Ovary (tissue), 9 donors: Measurements from ENCODE around the gene LXN. TPM values are rescaled to one million over a fixed set of nuclear protein-coding genes. Genes with fewer than 3 reads are reported as not detected.

Source experiments
- DNase-seq, 5 donors: peaks; one replicate each; pipeline ENCODE4 v3.0.0-alpha.2; 2019 to 2020
- H3K27ac ChIP-seq, 2 donors: fragments of 200-600 bp; one replicate each; pipeline versions ENCODE4 v1.5.1 to v1.8.0; 2019 to 2022
- H3K27me3 ChIP-seq: fragments of 200-600 bp; one replicate; pipeline ENCODE4 v1.8.0; 2022
- H3K36me3 ChIP-seq: fragments of 200-600 bp; sonication (generic); one replicate; pipeline ENCODE4 v1.5.1; 2019
- H3K4me1 ChIP-seq: one replicate; pipeline ENCODE4 v1.8.1; 2013; ENCODE audit warnings: mild to moderate bottlenecking, moderate library complexity; ENCODE audit not compliant: insufficient read depth
- H3K4me3 ChIP-seq: fragments of 200-600 bp; sonication (generic); one replicate; pipeline ENCODE4 v1.5.1; 2017
- H3K9me3 ChIP-seq, 2 donors: fragments of 200-600 bp in 1 of 2; sonication (generic) in 1 of 2; one replicate each; pipeline versions ENCODE4 v1.5.1 to v1.8.1; 2013 to 2019; ENCODE audit warnings: mild to moderate bottlenecking in 1 of 2, moderate library complexity in 1 of 2
- CTCF ChIP-seq, 3 donors: fragments of 450-650 bp in 2 of 3; fragments of 200-600 bp in 1 of 3; IDR thresholded peaks; one replicate each; pipeline versions ENCODE4 v1.5.1 to v1.8.0; 2016 to 2022; ENCODE audit warnings: antibody characterized with exemption in 3 of 3, mild to moderate bottlenecking in 1 of 3
- EP300 ChIP-seq: sonication (generic); formaldehyde crosslinking; IDR thresholded peaks from one replicate; pipeline ENCODE4 v1.6.1; 2017; ENCODE audit warnings: antibody characterized with exemption
- POLR2A ChIP-seq: fragments of 450-650 bp; IDR thresholded peaks from one replicate; pipeline ENCODE4 v1.6.1; 2017; ENCODE audit warnings: antibody characterized with exemption, mild to moderate bottlenecking, moderate library complexity
- WGBS, 3 donors: extraction: QIAGEN DNeasy Blood & Tissue Kit in 1 of 3; methylation state at CpG; one replicate each; pipeline versions ENCODE4 v1.1.5 to v1.1.7; 2013 to 2017; 5-methylcytosine and 5-hydroxymethylcytosine counted together
- intact Hi-C, 4 donors: fragments of 100-400 bp; cut with DNase I; formaldehyde crosslinking; loops; one replicate each; pipeline versions ENCODE4 v1.11.0 to v1.15.1; 2022 to 2023
- polyA plus RNA-seq, 2 donors: library from polyadenylated mRNA; stranded (reverse); fragments of 200-250 nt in 1 of 2; fragments of 350-450 nt in 1 of 2; fragmentation: Illumina TruSeq in 1 of 2; extraction: RNeasy Lipid Tissue Mini Kit (QIAGEN cat#74804) in 1 of 2; gene quantifications; one replicate each; pipeline ENCODE4 v1.2.3, GENCODE V29; 2013 to 2014
- total RNA-seq, 7 donors: library from RNA; depleted of rRNA in 2 of 7; stranded (reverse); fragments of >200 nt in 2 of 7; fragmentation: NEBNext Ultra II Directional in 3 of 7; extraction: Animal tissue kit (Norgen Biotek cat#: 25700) in 3 of 7; gene quantifications; one replicate each; pipeline versions ENCODE4 v1.1.0 to v1.2.4, GENCODE V29; 2016 to 2023
- donor health status: DM: no; HTN: no; CAD: no; lungs with moderate emphysema.
- donor health status: DM: no; HTN: no; CAD: no.
- donor health status: Bipolar disorder and iron deficiency.
- donor health status: DM: yes; HTN: yes; CAD: no.
- donor health status: DM: no; HTN: no; CAD: no.
- donor health status: DM: yes; HTN: yes; CAD: no.

The LXN gene
- total and polyA plus RNA-seq, 9 donors = 16.5 to 82.9 (median 43.5) TPM

DNA sequence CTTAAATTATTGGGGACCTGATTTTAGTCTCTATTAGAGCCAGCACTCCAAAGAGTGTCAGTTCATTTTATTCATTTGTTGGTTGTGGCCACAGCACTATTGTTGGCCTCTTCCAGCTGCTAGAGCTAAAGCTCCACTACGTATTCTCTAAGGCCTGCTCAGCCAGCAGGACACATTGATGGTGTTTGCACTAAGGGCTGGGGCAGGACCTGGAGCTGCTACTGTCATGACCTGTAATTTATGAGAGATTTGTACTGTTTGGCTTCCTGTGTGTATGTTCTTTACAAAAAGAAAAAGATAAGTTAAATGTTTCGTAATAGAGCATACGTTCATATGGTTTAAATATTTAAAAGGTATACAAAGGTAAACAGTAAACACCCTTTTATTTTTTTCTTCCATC lies 20.0 kb downstream of the LXN start:
- no peak for DNase-seq
- TF ChIP-seq EP300 = no peak
- no peak for TF ChIP-seq POLR2A
- TF ChIP-seq CTCF (IDR thresholded peaks at IDR 0.05) = no peak
- H3K4me3 ChIP-seq = no peak overlapping the region
- WGBS, 3 donors = 84 to 90% (median 89%) methylated on average over 3 of the region's 3 CpGs
- no peaks in the 10 kb centered on the region for H3K4me1 ChIP-seq
- H3K27me3 ChIP-seq = no peaks in the 10 kb centered on the region
- no peaks in the 10 kb centered on the region for H3K9me3 ChIP-seq
- intact Hi-C loops = loop anchor here in 1 of 4 donors (10.0 kb wide), 1 partner anchor 152 kb away; the partner anchor contains the start of gene MFSD1
- no peak overlapping the region for H3K27ac ChIP-seq
- H3K36me3 ChIP-seq = no peaks in the 10 kb centered on the region

- no peak for DNase-seq
- no peaks in the 10 kb centered on the region for H3K4me1 ChIP-seq
- H3K9me3 ChIP-seq = no peaks in the 10 kb centered on the region
- no peaks in the 10 kb centered on the region for H3K36me3 ChIP-seq
- no peak overlapping the region for H3K4me3 ChIP-seq
- TF ChIP-seq POLR2A = no peak
- no peak for TF ChIP-seq CTCF (IDR thresholded peaks at IDR 0.05)
- no peak for TF ChIP-seq EP300
- no peaks in the 10 kb centered on the region for H3K27me3 ChIP-seq
- intact Hi-C loops = loop anchor here in 1 of 4 donors (10.0 kb wide), 1 partner anchor 154 kb away; the partner anchor contains the start of gene MFSD1
- H3K27ac ChIP-seq = no peak overlapping the region
- WGBS, 3 donors = 92 to 94% (median 93%) methylated on average over 2 of the region's 2 CpGs
Measured at GRCh38 chr3:158651192-158651591, 21.3 kb downstream of the LXN start.

DNA sequence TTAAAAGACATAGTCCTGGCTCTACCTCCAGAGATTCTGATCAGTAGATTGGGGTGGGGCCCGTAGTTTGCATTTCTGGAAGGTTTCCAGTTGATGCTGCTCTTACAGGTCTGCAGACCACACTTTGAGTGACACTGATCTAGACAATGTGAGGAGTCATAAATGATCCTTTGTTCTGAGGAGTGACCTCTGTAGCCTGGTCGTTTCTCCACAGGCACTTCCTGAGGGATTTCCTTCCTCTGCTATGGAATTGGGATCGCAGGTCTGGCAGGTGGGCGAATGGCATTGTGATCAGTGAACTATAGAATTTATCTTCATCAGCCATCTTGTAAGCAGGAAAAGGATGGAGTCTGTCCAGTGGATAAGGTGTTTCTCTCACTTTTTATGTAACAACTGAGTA lies 22.7 kb downstream of the LXN start:
- Histone ChIP-seq H3K27ac (no peak overlapping the region), H3K27me3 (no peaks in the 10 kb centered on the region)
- 76 to 80% (median 77%) methylated on average over 4 of the region's 4 CpGs for WGBS, 3 donors

GRCh38 chr3:158644345-158644908 lies 28.0 kb downstream of the LXN start, which contains the start of gene GFM1:
TSS of gene GFM1 (plus strand) at chr3:158644527. CDS start at chr3:158644635, 108 bp downstream.
- 1% methylated on average over 42 of the region's 42 CpGs for WGBS, 3 donors
- intact Hi-C loops = no loop called here
- Histone ChIP-seq H3K27me3 (no peaks in the 10 kb centered on the region), H3K4me3 (peak within 1 kb of the TSS; percentile 76), H3K4me1 (no peaks in the 10 kb centered on the region), H3K36me3 (no peaks in the 10 kb centered on the region), H3K9me3 (no peaks in the 10 kb centered on the region), H3K27ac (peak within 1 kb of the TSS; percentile 60 to 61)
- DNase-seq = peak; percentile 88 to 93 (median 88)
- TF ChIP-seq POLR2A (peak; percentile 24), EP300 (no peak), CTCF (IDR thresholded peaks at IDR 0.05) (peak; percentile 71 to 80 (median 76))

More for the DNA sequence above, 22.7 kb downstream of the LXN start:
- TF ChIP-seq CTCF (IDR thresholded peaks at IDR 0.05) (no peak), EP300 (no peak), POLR2A (no peak)
- intact Hi-C loops = loop anchor here in 1 of 4 donors (10.0 kb wide), 1 partner anchor 155 kb away; the partner anchor contains the start of gene MFSD1
- Histone ChIP-seq H3K9me3 (no peaks in the 10 kb centered on the region), H3K36me3 (no peaks in the 10 kb centered on the region), H3K4me1 (no peaks in the 10 kb centered on the region), H3K4me3 (no peak overlapping the region)
- DNase-seq = no peak
